Limb (tissue), 2 donors: ENCODE results near the gene CLEC16A.

Source experiments
- DNase-seq, 2 donors: peaks; one replicate each; pipeline ENCODE4 v3.0.0-alpha.2; 2016; ENCODE audit errors: extremely low spot score in 2 of 2

Gene CLEC16A

GRCh38 chr16:10988879-10989278 is 44.5 kb downstream of the CLEC16A start:
- DNase-seq = no peak

- no peak for DNase-seq
Measured at GRCh38 chr16:10989559-10989958, 45.2 kb downstream of the CLEC16A start.

GRCh38 chr16:10990378-10990777 is 46.0 kb downstream of the CLEC16A start:
- DNase-seq = no peak

- no peak for DNase-seq
Measured at GRCh38 chr16:10992112-10992511, 47.7 kb downstream of the CLEC16A start.

GRCh38 chr16:10992797-10993196 is 48.4 kb downstream of the CLEC16A start:
- no peak for DNase-seq

- DNase-seq = no peak
Measured at GRCh38 chr16:10993649-10994048, 49.3 kb downstream of the CLEC16A start.

- DNase-seq = no peak
Measured at GRCh38 chr16:10994571-10994970, 50.2 kb downstream of the CLEC16A start.

GRCh38 chr16:10995565-10995964 is 51.2 kb downstream of the CLEC16A start:
- DNase-seq = no peak

GRCh38 chr16:10997485-10997884 is 53.1 kb downstream of the CLEC16A start:
- no peak for DNase-seq

GRCh38 chr16:10999300-10999699 is 54.9 kb downstream of the CLEC16A start:
- no peak for DNase-seq

GRCh38 chr16:11001611-11002010 is 57.2 kb downstream of the CLEC16A start:
- no peak for DNase-seq

- DNase-seq = no peak
Measured at GRCh38 chr16:11003141-11003540, 58.8 kb downstream of the CLEC16A start.

- no peak for DNase-seq
Measured at GRCh38 chr16:11004351-11004750, 60.0 kb downstream of the CLEC16A start.

GRCh38 chr16:11004973-11005610 is 60.7 kb downstream of the CLEC16A start:
- no peak for DNase-seq

- no peak for DNase-seq
Measured at GRCh38 chr16:11005611-11005975, 61.2 kb downstream of the CLEC16A start.

GRCh38 chr16:11006656-11007055 is 62.3 kb downstream of the CLEC16A start:
- DNase-seq = no peak

- no peak for DNase-seq
Measured at GRCh38 chr16:11007714-11008280, 63.4 kb downstream of the CLEC16A start.

GRCh38 chr16:11009027-11009755 is 64.8 kb downstream of the CLEC16A start:
- no peak for DNase-seq

- no peak for DNase-seq
Measured at GRCh38 chr16:11010575-11011221, 66.3 kb downstream of the CLEC16A start.

GRCh38 chr16:11011326-11011725 is 67.0 kb downstream of the CLEC16A start:
- DNase-seq = no peak

- no peak for DNase-seq
Measured at GRCh38 chr16:11012841-11013240, 68.5 kb downstream of the CLEC16A start.

- no peak for DNase-seq
Measured at GRCh38 chr16:11014136-11014535, 69.8 kb downstream of the CLEC16A start.
